Fibroblast of lung (primary cell): Measurements from ENCODE around the gene STARD5. TPM values are rescaled to one million over a fixed set of nuclear protein-coding genes. Genes with fewer than 3 reads are reported as not detected.

Source experiments
- DNase-seq, 2 donors: peaks; one replicate each; pipeline versions ENCODE4 v3.0.0 to v3.0.0-alpha.2; 2010; ENCODE audit warnings: low read depth in 2 of 2
- H2AFZ ChIP-seq: 2 replicates; pipeline ENCODE4 v1.5.1; 2012; ENCODE audit warnings: low read length, control low read depth, inconsistent platforms
- H3K27ac ChIP-seq: 2 replicates; pipeline ENCODE4 v1.5.1; 2011; ENCODE audit warnings: low read length, control low read depth; ENCODE audit not compliant: insufficient read depth
- H3K27me3 ChIP-seq: 2 replicates; pipeline ENCODE4 v1.5.1; 2011; ENCODE audit warnings: mild to moderate bottlenecking, low read length; ENCODE audit not compliant: control insufficient read depth, insufficient read depth
- H3K36me3 ChIP-seq: 2 replicates; pipeline ENCODE4 v1.5.1; 2011; ENCODE audit warnings: low read length; ENCODE audit not compliant: control insufficient read depth, insufficient read depth
- H3K4me1 ChIP-seq: 2 replicates; pipeline ENCODE4 v1.5.1; 2011; ENCODE audit warnings: low read length; ENCODE audit not compliant: control insufficient read depth, insufficient read depth; ENCODE audit errors: extremely low read depth
- H3K4me2 ChIP-seq: 2 replicates; pipeline ENCODE4 v1.5.1; 2011; ENCODE audit warnings: low read length, control low read depth; ENCODE audit not compliant: insufficient read depth; ENCODE audit errors: extremely low read depth
- H3K4me3 ChIP-seq, 4 experiments: fragments of 200-600 bp in 1 of 4; sonication (generic) in 1 of 4; replicated peaks in 1 of 4; 2 replicates each; pipeline ENCODE4 v1.5.1; 2011 to 2016; ENCODE audit warnings: low read length in 4 of 4, low read depth in 3 of 4, mild to moderate bottlenecking in 3 of 4, control low read depth in 2 of 4, inconsistent platforms in 1 of 4, mixed read lengths in 1 of 4; ENCODE audit not compliant: insufficient read depth in 1 of 4; ENCODE audit errors: control extremely low read depth in 1 of 4
- H3K79me2 ChIP-seq: 2 replicates; pipeline ENCODE4 v1.5.1; 2012; ENCODE audit warnings: mild to moderate bottlenecking, low read length, inconsistent platforms; ENCODE audit not compliant: control insufficient read depth, insufficient read depth
- H3K9ac ChIP-seq: 2 replicates; pipeline ENCODE4 v1.5.1; 2011; ENCODE audit warnings: mild to moderate bottlenecking, low read length, control low read depth; ENCODE audit not compliant: insufficient read depth
- H3K9me3 ChIP-seq: 2 replicates; pipeline ENCODE4 v1.5.1; 2012; ENCODE audit warnings: low read depth, low read length; ENCODE audit not compliant: control insufficient read depth, insufficient read depth
- H4K20me1 ChIP-seq: 2 replicates; pipeline ENCODE4 v1.5.1; 2011; ENCODE audit warnings: low read length; ENCODE audit not compliant: control insufficient read depth, insufficient read depth; ENCODE audit errors: extremely low read depth
- CTCF ChIP-seq, 2 donors: IDR thresholded peaks in 1 of 2; conservative IDR thresholded peaks in 1 of 2; 1 replicate in 1 of 2; 2 replicates in 1 of 2; pipeline ENCODE4 v1.5.1; 2011 to 2012; ENCODE audit warnings: low read length in 2 of 2, control low read depth in 1 of 2, inconsistent platforms in 1 of 2, low read depth in 1 of 2, mild to moderate bottlenecking in 1 of 2
- EZH2 ChIP-seq: IDR thresholded peaks from 2 replicates; pipeline ENCODE4 v1.5.1; 2012; ENCODE audit warnings: low read length, control low read depth, mild to moderate bottlenecking; ENCODE audit errors: missing control alignments
- polyA plus RNA-seq, 2 donors: library from polyadenylated mRNA; depleted of rRNA in 1 of 2; stranded (reverse) in 1 of 2; unstranded in 1 of 2; fragments of >200 nt; gene quantifications; 2 replicates each; pipeline ENCODE4 v1.2.1, GENCODE V29; 2011 to 2012; ENCODE audit warnings: missing spikeins in 1 of 2
- total RNA-seq: library from RNA; depleted of rRNA; stranded (reverse); fragments of >200 nt; gene quantifications from 2 replicates; pipeline ENCODE4 v1.2.1, GENCODE V29; 2014

STARD5 gene
- total and polyA plus RNA-seq, 2 donors (not counting 1 experiment from before 2014, with no cell fraction given), result 14.9 to 20.1 TPM

GRCh38 chr15:81274255-81274654 is 49.7 kb downstream of the STARD5 start:
- H3K27me3 ChIP-seq, result peaks cover 2% of the 10 kb centered on the region
- no peak overlapping the region for H3K27ac ChIP-seq
- H3K9ac ChIP-seq, result no peak overlapping the region
- no peak overlapping the region for H3K4me2 ChIP-seq
- no peaks in the 10 kb centered on the region for H3K9me3 ChIP-seq
- DNase-seq, result no peak
- H2AFZ ChIP-seq, result no peak overlapping the region
- no peak overlapping the region for H3K4me3 ChIP-seq
- H3K4me1 ChIP-seq, result peaks cover 2% of the 10 kb centered on the region
- TF ChIP-seq CTCF (conservative IDR thresholded peaks at IDR 0.05 in 1 of 2, IDR thresholded peaks at IDR 0.05 in 1 of 2; ENCODE audit: low read depth in 1 of 2, low read length in 2 of 2) (no peak), EZH2 (no peak)
- no peaks in the 10 kb centered on the region for H4K20me1 ChIP-seq
- no peaks in the 10 kb centered on the region for H3K36me3 ChIP-seq
- H3K79me2 ChIP-seq, result no peaks in the 10 kb centered on the region

- Histone ChIP-seq H3K9ac (no peak overlapping the region), H4K20me1 (no peaks in the 10 kb centered on the region), H3K27me3 (peaks cover 2% of the 10 kb centered on the region), H3K27ac (no peak overlapping the region), H3K9me3 (no peaks in the 10 kb centered on the region), H3K36me3 (no peaks in the 10 kb centered on the region), H3K4me3 (no peak overlapping the region), H3K4me1 (peaks cover 2% of the 10 kb centered on the region), H3K4me2 (no peak overlapping the region), H3K79me2 (no peaks in the 10 kb centered on the region), H2AFZ (no peak overlapping the region)
- no peak for TF ChIP-seq EZH2
- TF ChIP-seq CTCF (conservative IDR thresholded peaks at IDR 0.05 in 1 of 2, IDR thresholded peaks at IDR 0.05 in 1 of 2; ENCODE audit: low read depth in 1 of 2, low read length in 2 of 2), result no peak
- DNase-seq, result no peak
Measured at GRCh38 chr15:81273855-81274254, 50.1 kb downstream of the STARD5 start.

GRCh38 chr15:81273200-81273599 is 50.7 kb downstream of the STARD5 start:
- no peak for DNase-seq
- Histone ChIP-seq H3K9ac (no peak overlapping the region), H3K79me2 (no peaks in the 10 kb centered on the region), H2AFZ (no peak overlapping the region), H3K9me3 (no peaks in the 10 kb centered on the region), H3K27me3 (peaks cover 2% of the 10 kb centered on the region), H3K4me3 (no peak overlapping the region), H4K20me1 (no peaks in the 10 kb centered on the region), H3K4me1 (peaks cover 2% of the 10 kb centered on the region), H3K4me2 (no peak overlapping the region), H3K27ac (no peak overlapping the region), H3K36me3 (no peaks in the 10 kb centered on the region)
- TF ChIP-seq EZH2 (no peak), CTCF (conservative IDR thresholded peaks at IDR 0.05 in 1 of 2, IDR thresholded peaks at IDR 0.05 in 1 of 2; ENCODE audit: low read depth in 1 of 2, low read length in 2 of 2) (no peak)
